ENCODE results near the gene IL1RL2. TPM values are rescaled to one million over a fixed set of nuclear protein-coding genes. Genes with fewer than 3 reads are reported as not detected.

Gene IL1RL2
- total and polyA plus RNA-seq, 7 donors = 0.27 to 0.90 (median 0.60) TPM; not detected in 4

DNA sequence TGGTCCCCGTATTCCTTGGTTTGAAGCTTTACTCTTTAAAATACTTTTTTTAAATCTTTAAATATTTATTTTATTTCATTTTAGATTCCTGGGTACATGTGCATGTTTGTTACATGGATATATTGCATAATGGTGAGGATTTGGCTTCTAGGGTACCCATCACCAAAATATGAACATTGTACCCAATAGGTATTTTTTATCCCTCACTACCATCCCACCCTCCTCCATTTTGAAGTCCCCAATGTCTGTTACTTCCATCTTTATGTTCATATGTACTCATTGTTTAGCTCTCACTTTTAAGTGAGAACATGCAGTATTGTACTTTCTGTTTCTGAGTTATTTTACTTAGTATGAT is 65.0 kb downstream of the IL1RL2 start:
- no peak overlapping the region for H3K27ac ChIP-seq
- no peaks in the 10 kb centered on the region for H3K9me3 ChIP-seq
- H3K4me1 ChIP-seq = peaks cover 0 to 12% (median 8%) of the 10 kb centered on the region in 4 donors
- intact Hi-C loops (cut with DNase I) = no loop called here
- no peaks in the 10 kb centered on the region for H3K36me3 ChIP-seq
- DNase-seq = no peak
- no peak for TF ChIP-seq POLR2A (IDR thresholded peaks at IDR 0.05)
- TF ChIP-seq, protein P1, sequence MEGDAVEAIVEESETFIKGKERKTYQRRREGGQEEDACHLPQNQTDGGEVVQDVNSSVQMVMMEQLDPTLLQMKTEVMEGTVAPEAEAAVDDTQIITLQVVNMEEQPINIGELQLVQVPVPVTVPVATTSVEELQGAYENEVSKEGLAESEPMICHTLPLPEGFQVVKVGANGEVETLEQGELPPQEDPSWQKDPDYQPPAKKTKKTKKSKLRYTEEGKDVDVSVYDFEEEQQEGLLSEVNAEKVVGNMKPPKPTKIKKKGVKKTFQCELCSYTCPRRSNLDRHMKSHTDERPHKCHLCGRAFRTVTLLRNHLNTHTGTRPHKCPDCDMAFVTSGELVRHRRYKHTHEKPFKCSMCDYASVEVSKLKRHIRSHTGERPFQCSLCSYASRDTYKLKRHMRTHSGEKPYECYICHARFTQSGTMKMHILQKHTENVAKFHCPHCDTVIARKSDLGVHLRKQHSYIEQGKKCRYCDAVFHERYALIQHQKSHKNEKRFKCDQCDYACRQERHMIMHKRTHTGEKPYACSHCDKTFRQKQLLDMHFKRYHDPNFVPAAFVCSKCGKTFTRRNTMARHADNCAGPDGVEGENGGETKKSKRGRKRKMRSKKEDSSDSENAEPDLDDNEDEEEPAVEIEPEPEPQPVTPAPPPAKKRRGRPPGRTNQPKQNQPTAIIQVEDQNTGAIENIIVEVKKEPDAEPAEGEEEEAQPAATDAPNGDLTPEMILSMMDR (IDR thresholded peaks at IDR 0.05) = no peak
- no peak for TF ChIP-seq EP300 (IDR thresholded peaks at IDR 0.05)
- no peak for TF ChIP-seq POLR2AphosphoS5 (IDR thresholded peaks at IDR 0.05)
- no peaks in the 10 kb centered on the region for H3K27me3 ChIP-seq
- WGBS, 2 donors = 14 to 16% methylated on average over 1 of the region's 1 CpG
- H3K4me3 ChIP-seq = peak overlapping the region in 1 of 4 donors; percentile 45

DNA sequence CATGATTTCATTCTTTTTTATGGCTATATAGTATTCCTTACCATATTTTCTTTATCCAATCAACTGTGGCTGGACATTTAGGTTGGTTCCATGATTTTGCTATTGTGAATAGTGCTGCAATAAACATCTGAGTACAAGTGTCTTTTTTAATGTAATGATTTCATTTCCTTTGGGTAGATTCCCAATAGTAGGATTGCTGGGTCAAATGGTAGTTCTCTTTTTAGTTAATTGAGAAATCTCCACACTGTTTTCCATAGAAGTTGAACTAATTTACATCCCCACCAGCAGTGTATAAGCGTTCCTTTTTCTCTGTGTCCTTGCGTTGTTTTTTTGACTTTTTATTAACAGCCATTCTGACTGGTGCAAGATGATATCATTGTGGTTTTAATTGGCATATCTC is 65.4 kb downstream of the IL1RL2 start:
- Histone ChIP-seq H3K4me3 (no peak overlapping the region), H3K27ac (no peak overlapping the region), H3K9me3 (no peaks in the 10 kb centered on the region), H3K4me1 (peaks cover 0 to 12% (median 8%) of the 10 kb centered on the region in 4 donors), H3K36me3 (no peaks in the 10 kb centered on the region), H3K27me3 (no peaks in the 10 kb centered on the region)
- DNase-seq = no peak
- intact Hi-C loops (cut with DNase I) = no loop called here
- WGBS, 2 donors = 98% methylated on average over 2 of the region's 2 CpGs
- TF ChIP-seq, protein P1 (IDR thresholded peaks at IDR 0.05) = no peak
- TF ChIP-seq POLR2A (IDR thresholded peaks at IDR 0.05) (no peak), EP300 (IDR thresholded peaks at IDR 0.05) (no peak), POLR2AphosphoS5 (IDR thresholded peaks at IDR 0.05) (no peak)

DNA sequence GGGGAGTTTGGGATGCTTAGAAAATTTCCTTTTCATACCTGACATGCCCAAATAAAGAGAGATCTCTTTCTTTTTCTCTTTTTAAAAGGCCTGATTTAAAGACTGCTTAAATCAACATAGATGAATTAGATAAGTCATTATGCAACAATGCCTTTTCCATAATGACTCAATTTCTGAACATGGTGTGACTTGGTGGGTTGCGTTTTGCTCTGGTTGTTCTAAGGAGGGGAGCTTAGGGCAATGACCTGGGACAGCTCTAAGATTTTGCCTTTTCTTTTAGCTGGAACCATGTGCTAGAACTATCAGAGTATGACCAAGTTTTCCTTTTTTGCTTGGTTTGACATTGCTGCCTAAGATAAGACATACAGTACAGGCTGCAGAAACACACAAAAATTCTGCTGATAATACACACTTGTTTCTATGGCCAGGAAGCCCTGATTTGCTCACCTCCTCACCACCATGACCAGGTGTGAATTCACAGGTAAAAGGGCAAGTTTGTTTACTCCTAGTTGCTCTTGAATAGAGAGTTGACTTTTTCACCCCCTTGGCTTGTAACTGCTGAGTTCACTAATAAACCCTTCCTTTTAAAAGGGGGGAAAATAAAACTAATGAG is 66.4 kb downstream of the IL1RL2 start:
- Histone ChIP-seq H3K27me3 (no peaks in the 10 kb centered on the region), H3K36me3 (no peaks in the 10 kb centered on the region), H3K9me3 (no peaks in the 10 kb centered on the region), H3K27ac (no peak overlapping the region), H3K4me3 (no peak overlapping the region), H3K4me1 (peaks cover 0 to 12% (median 8%) of the 10 kb centered on the region in 4 donors)
- no peak for TF ChIP-seq POLR2A (IDR thresholded peaks at IDR 0.05)
- TF ChIP-seq EP300 (IDR thresholded peaks at IDR 0.05) = no peak
- TF ChIP-seq POLR2AphosphoS5 (IDR thresholded peaks at IDR 0.05) = no peak
- TF ChIP-seq, protein P1 (IDR thresholded peaks at IDR 0.05) = no peak
- no peak for DNase-seq
- intact Hi-C loops (cut with DNase I) = no loop called here
- WGBS, 2 donors = 85 to 93% methylated on average over 1 of the region's 1 CpG

DNA sequence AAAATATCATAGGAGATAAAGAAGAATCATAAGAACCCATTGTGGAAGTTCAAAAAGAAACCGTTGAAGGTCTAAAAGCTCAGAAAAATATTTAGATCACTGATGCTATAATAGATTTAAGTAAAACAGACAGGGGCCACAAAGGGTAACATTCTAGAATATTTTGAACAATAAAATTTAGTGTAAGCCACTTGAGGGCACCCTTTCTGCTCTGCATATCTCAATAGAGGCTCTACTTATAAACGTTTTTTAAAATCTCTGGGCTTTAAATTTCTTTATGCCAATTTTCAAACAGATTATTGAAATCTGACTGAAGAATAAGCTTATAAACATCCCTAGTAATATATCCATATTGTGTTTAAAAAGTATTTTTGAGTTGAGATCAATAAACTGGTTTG is 66.9 kb downstream of the IL1RL2 start:
- Histone ChIP-seq H3K36me3 (no peaks in the 10 kb centered on the region), H3K27me3 (no peaks in the 10 kb centered on the region), H3K9me3 (no peaks in the 10 kb centered on the region), H3K4me1 (peaks cover 0 to 12% (median 8%) of the 10 kb centered on the region in 4 donors), H3K27ac (no peak overlapping the region), H3K4me3 (no peak overlapping the region)
- intact Hi-C loops (cut with DNase I) = no loop called here
- no peak for DNase-seq
- no peak for TF ChIP-seq EP300 (IDR thresholded peaks at IDR 0.05)
- TF ChIP-seq POLR2AphosphoS5 (IDR thresholded peaks at IDR 0.05) = no peak
- TF ChIP-seq POLR2A (IDR thresholded peaks at IDR 0.05) = no peak
- TF ChIP-seq, protein P1 (IDR thresholded peaks at IDR 0.05) = no peak
- WGBS, 2 donors = 39 to 48% methylated on average over 2 of the region's 2 CpGs

DNA sequence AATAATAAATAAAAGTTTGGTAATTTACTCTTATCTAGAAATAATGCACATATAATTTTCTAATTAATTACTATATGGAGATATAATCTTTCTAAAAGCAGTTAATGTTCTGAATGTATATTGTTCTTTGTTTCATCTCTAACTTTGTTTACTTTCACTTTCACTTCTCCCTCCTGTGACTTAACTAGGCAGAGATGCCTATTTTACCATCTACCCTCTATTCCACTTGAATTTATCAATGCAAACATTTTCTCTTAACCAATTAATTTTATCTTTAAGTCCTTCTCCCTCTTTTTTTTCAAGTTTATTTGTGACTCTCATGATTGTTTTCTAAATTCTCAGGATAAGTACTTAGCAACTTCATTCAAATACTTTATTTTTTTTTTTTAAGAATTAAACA is 69.5 kb downstream of the IL1RL2 start:
- H3K4me1 ChIP-seq = peaks cover 0 to 6% (median 3%) of the 10 kb centered on the region in 4 donors
- H3K9me3 ChIP-seq = no peaks in the 10 kb centered on the region
- H3K27me3 ChIP-seq = no peaks in the 10 kb centered on the region
- no peak overlapping the region for H3K4me3 ChIP-seq
- DNase-seq = no peak
- H3K36me3 ChIP-seq = no peaks in the 10 kb centered on the region
- intact Hi-C loops (cut with DNase I) = loop anchor here (5.0 kb wide), 1 partner anchor 101 kb away; the partner anchor contains the start of gene IL18R1
- H3K27ac ChIP-seq = no peak overlapping the region
- no peak for TF ChIP-seq POLR2AphosphoS5 (IDR thresholded peaks at IDR 0.05)
- TF ChIP-seq POLR2A (IDR thresholded peaks at IDR 0.05) = no peak
- TF ChIP-seq, protein P1 (IDR thresholded peaks at IDR 0.05) = no peak
- TF ChIP-seq EP300 (IDR thresholded peaks at IDR 0.05) = no peak
